ENCODE measurements around the gene BBOX1. TPM values are rescaled to one million over a fixed set of nuclear protein-coding genes. Genes with fewer than 3 reads are reported as not detected.

Gene BBOX1
- total RNA-seq, 2 donors from 2014 or later = not detected

DNA sequence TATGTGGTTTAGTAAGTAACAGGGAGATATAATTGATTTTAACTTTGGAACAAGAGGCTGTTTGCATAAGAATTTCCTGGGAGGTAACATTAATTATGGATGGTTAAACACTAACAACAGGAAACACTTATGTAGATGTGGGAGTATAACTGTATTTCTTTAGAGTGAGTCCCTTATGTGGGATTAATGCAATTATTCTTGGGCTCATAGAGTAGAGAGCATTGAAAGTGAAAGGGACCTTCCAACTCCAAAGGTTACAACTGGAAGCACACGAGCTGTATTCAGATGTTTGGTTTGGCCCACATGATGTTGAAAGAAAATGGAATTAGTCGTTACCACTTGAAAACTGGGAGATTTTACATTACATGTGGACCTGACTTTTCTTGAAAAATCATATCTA is 53.5 kb downstream of the BBOX1 start:
- H3K9ac ChIP-seq (ENCODE audit: low read depth in 2 of 2, low read length in 2 of 2) = no peak overlapping the region
- intact Hi-C loops (cut with DNase I) = no loop called here
- H3K4me3 ChIP-seq = no peak overlapping the region
- H3K27me3 ChIP-seq = no peaks in the 10 kb centered on the region
- no peaks in the 10 kb centered on the region for H3K9me3 ChIP-seq
- H3K36me3 ChIP-seq = no peaks in the 10 kb centered on the region
- TF ChIP-seq, protein P1, sequence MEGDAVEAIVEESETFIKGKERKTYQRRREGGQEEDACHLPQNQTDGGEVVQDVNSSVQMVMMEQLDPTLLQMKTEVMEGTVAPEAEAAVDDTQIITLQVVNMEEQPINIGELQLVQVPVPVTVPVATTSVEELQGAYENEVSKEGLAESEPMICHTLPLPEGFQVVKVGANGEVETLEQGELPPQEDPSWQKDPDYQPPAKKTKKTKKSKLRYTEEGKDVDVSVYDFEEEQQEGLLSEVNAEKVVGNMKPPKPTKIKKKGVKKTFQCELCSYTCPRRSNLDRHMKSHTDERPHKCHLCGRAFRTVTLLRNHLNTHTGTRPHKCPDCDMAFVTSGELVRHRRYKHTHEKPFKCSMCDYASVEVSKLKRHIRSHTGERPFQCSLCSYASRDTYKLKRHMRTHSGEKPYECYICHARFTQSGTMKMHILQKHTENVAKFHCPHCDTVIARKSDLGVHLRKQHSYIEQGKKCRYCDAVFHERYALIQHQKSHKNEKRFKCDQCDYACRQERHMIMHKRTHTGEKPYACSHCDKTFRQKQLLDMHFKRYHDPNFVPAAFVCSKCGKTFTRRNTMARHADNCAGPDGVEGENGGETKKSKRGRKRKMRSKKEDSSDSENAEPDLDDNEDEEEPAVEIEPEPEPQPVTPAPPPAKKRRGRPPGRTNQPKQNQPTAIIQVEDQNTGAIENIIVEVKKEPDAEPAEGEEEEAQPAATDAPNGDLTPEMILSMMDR (IDR thresholded peaks at IDR 0.05) = no peak
- no peak for DNase-seq
- H3K4me1 ChIP-seq = no peaks in the 10 kb centered on the region
- no peak overlapping the region for H3K27ac ChIP-seq

DNA sequence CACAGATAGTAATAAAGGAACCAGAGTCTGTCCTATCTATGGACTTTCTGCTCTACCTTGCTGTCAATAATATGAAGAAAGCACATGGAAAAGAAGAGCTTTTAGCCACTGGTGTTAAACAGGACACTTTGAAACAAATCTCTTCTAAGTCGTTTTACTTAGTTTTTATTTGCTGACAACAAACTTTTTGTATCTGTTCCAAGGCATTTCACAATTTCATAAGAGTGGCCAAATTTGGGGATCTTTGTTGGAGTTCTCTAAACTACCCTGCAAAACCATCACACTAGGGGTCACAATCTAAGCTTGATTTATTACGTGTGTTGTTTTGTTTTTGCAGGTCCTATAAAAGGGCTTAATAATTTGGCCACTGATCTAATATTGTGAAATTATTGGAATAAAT is 54.4 kb downstream of the BBOX1 start:
- no peak overlapping the region for H3K9ac ChIP-seq (ENCODE audit: low read depth in 2 of 2, low read length in 2 of 2)
- DNase-seq = no peak
- no peak overlapping the region for H3K27ac ChIP-seq
- intact Hi-C loops (cut with DNase I) = no loop called here
- H3K9me3 ChIP-seq = no peaks in the 10 kb centered on the region
- H3K36me3 ChIP-seq = no peaks in the 10 kb centered on the region
- TF ChIP-seq, protein P1 (IDR thresholded peaks at IDR 0.05) = no peak
- no peaks in the 10 kb centered on the region for H3K4me1 ChIP-seq
- H3K27me3 ChIP-seq = no peaks in the 10 kb centered on the region
- H3K4me3 ChIP-seq = no peak overlapping the region

DNA sequence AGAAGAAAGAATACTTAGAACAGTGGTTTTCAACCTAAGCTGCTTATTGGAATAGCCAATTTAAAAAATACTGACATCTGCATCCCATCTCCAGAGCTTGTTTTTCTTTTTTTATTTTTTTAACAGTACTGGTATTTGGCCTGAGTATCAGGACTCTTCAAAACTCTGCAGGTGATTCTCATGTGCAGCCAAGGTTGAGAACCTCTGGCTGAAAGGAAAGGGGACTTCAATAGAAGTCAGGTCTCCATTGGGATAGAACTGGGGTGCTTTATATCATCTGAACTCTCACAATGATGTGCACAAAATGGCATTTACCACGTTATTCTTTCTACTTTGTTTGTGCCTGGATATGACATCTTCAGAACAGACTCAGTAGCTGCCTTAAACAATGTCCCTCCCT is 55.3 kb downstream of the BBOX1 start:
- TF ChIP-seq, protein P1 (IDR thresholded peaks at IDR 0.05) = no peak
- H3K27ac ChIP-seq = no peak overlapping the region
- H3K4me3 ChIP-seq = no peak overlapping the region
- no peak overlapping the region for H3K9ac ChIP-seq (ENCODE audit: low read depth in 2 of 2, low read length in 2 of 2)
- DNase-seq = no peak
- H3K36me3 ChIP-seq = no peaks in the 10 kb centered on the region
- H3K9me3 ChIP-seq = no peaks in the 10 kb centered on the region
- H3K27me3 ChIP-seq = no peaks in the 10 kb centered on the region
- intact Hi-C loops (cut with DNase I) = no loop called here
- H3K4me1 ChIP-seq = no peaks in the 10 kb centered on the region

DNA sequence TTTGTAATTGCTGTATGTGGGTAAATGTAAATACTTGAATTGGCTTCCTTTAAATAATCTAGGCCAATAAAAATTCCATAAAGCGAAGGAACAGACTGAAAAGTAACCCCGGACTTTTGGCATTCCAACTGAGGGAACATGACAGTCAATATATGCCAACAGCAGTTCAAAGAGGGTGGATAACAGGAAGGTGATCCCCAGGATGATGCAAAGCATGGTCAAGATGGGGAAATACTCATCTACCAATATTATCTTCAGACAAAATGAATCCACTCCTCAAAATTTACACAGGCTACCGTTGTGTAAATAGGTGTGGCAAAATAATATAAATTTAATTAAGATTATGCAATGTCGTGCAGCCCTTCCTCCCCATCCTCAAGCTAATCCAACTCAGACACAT is 56.9 kb downstream of the BBOX1 start:
- Histone ChIP-seq H3K9me3 (no peaks in the 10 kb centered on the region), H3K27me3 (no peaks in the 10 kb centered on the region), H3K4me3 (no peak overlapping the region), H3K36me3 (no peaks in the 10 kb centered on the region), H3K4me1 (no peaks in the 10 kb centered on the region), H3K27ac (no peak overlapping the region), H3K9ac (ENCODE audit: low read depth in 2 of 2, low read length in 2 of 2) (no peak overlapping the region)
- intact Hi-C loops (cut with DNase I) = no loop called here
- no peak for DNase-seq
- TF ChIP-seq, protein P1 (IDR thresholded peaks at IDR 0.05) = no peak

DNA sequence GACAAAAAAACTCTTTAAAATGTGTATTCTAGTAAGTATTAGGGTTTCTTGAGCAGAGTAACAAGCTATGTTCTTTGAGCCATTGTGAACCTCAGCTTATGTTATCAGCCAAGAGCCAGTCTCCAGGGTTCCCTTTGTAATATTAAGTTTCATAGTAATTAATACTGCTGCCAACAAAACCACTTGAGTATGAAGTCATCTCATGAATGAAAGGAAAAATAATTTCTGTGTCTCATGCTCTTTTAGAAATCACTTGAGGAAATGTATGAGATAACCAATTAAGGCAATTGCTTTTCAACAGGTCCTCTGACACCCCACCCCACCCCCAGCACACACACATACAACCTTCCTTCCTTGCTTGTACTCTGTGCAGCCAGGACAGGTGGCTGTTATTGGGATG is 59.9 kb downstream of the BBOX1 start:
- Histone ChIP-seq H3K9me3 (no peaks in the 10 kb centered on the region), H3K27me3 (no peaks in the 10 kb centered on the region), H3K27ac (no peak overlapping the region), H3K9ac (ENCODE audit: low read depth in 2 of 2, low read length in 2 of 2) (no peak overlapping the region), H3K36me3 (no peaks in the 10 kb centered on the region), H3K4me3 (no peak overlapping the region), H3K4me1 (no peaks in the 10 kb centered on the region)
- TF ChIP-seq, protein P1 (IDR thresholded peaks at IDR 0.05) = no peak
- DNase-seq = no peak
- intact Hi-C loops (cut with DNase I) = no loop called here

DNA sequence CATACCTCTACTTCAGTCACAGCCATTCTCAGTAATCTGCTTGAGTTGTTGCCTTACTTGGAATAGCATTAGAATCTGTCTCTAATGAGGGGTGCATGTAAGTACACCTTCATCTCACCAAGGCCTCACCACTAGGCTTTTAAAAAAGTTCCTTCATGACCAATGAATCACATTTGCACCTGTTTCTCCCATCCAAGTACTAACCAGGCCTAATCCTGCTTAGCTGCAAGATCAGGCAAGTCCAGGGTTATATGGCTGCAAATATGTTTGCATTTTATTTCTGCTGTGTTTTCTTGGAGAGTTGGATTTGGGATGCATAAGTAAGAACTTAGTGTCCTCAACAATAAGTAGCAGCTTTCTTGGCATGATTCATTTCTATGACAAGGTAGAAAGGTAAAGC is 66.9 kb downstream of the BBOX1 start:
- TF ChIP-seq, protein P1 (IDR thresholded peaks at IDR 0.05) = no peak
- H3K27ac ChIP-seq = no peak overlapping the region
- DNase-seq = no peak
- no peaks in the 10 kb centered on the region for H3K9me3 ChIP-seq
- no peaks in the 10 kb centered on the region for H3K27me3 ChIP-seq
- intact Hi-C loops (cut with DNase I) = no loop called here
- H3K4me3 ChIP-seq = no peak overlapping the region
- no peaks in the 10 kb centered on the region for H3K36me3 ChIP-seq
- H3K9ac ChIP-seq (ENCODE audit: low read depth in 2 of 2, low read length in 2 of 2) = no peak overlapping the region
- no peaks in the 10 kb centered on the region for H3K4me1 ChIP-seq

All from colonic mucosa (tissue), 4 donors.